Hepatocyte (in vitro differentiated cells): Measurements from ENCODE around the gene MAST4. TPM values are rescaled to one million over a fixed set of nuclear protein-coding genes. Genes with fewer than 3 reads are reported as not detected.

Experiments used
- DNase-seq: peaks from one replicate; pipeline ENCODE4 v3.0.0-alpha.2; 2016; ENCODE audit warnings: low spot score
- H2AFZ ChIP-seq: fragments of 200-600 bp; sonication (generic); 2 replicates; pipeline ENCODE4 v1.6.0; 2016; ENCODE audit warnings: antibody characterized with exemption, mild to moderate bottlenecking
- H3K27ac ChIP-seq: fragments of 200-600 bp; sonication (generic); 2 replicates; pipeline ENCODE4 v1.5.1; 2016; ENCODE audit warnings: mild to moderate bottlenecking
- H3K27me3 ChIP-seq: fragments of 200-600 bp; sonication (generic); 2 replicates; pipeline ENCODE4 v1.6.1; 2016
- H3K36me3 ChIP-seq: fragments of 200-600 bp; sonication (generic); replicated peaks from 2 replicates; pipeline ENCODE4 v1.5.1; 2016; ENCODE audit warnings: low read depth; ENCODE audit not compliant: insufficient read depth
- H3K4me1 ChIP-seq: fragments of 200-600 bp; sonication (generic); 2 replicates; pipeline ENCODE4 v1.5.1; 2016; ENCODE audit warnings: mild to moderate bottlenecking, moderate library complexity; ENCODE audit not compliant: insufficient read depth
- H3K4me2 ChIP-seq: fragments of 200-600 bp; sonication (generic); 2 replicates; pipeline ENCODE4 v1.6.0; 2016
- H3K4me3 ChIP-seq: fragments of 200-600 bp; sonication (generic); 2 replicates; pipeline ENCODE4 v1.5.1; 2016; ENCODE audit warnings: mild to moderate bottlenecking
- H3K79me2 ChIP-seq: fragments of 200-600 bp; sonication (generic); 2 replicates; pipeline ENCODE4 v1.6.0; 2017; ENCODE audit warnings: mild to moderate bottlenecking
- H3K9me2 ChIP-seq: fragments of 200-600 bp; sonication (generic); replicated peaks from 2 replicates; pipeline ENCODE4 v1.6.0; 2017; ENCODE audit warnings: mild to moderate bottlenecking; ENCODE audit not compliant: insufficient read depth
- H3K9me3 ChIP-seq: fragments of 200-600 bp; sonication (generic); 2 replicates; pipeline ENCODE4 v1.5.1; 2016; ENCODE audit warnings: low read depth, mild to moderate bottlenecking
- H4K20me1 ChIP-seq: fragments of 200-600 bp; sonication (generic); 2 replicates; pipeline ENCODE4 v1.6.0; 2016; ENCODE audit warnings: mild to moderate bottlenecking; ENCODE audit not compliant: insufficient read depth, poor library complexity, severe bottlenecking
- CTCF ChIP-seq: fragments of 200-600 bp; sonication (generic); IDR thresholded peaks from 2 replicates; pipeline ENCODE4 v1.5.1; 2016; ENCODE audit warnings: antibody characterized with exemption, mild to moderate bottlenecking; ENCODE audit not compliant: poor library complexity
- EZH2 ChIP-seq: fragments of 200-600 bp; sonication (generic); IDR thresholded peaks from 2 replicates; pipeline ENCODE4 v1.6.1; 2016; ENCODE audit warnings: antibody characterized with exemption, mild to moderate bottlenecking, borderline replicate concordance
- EZH2phosphoT487 ChIP-seq: fragments of 200-600 bp; sonication (generic); IDR thresholded peaks from one replicate; pipeline ENCODE4 v1.6.1; 2018; ENCODE audit warnings: antibody characterized with exemption, mild to moderate bottlenecking, low read depth, moderate library complexity; ENCODE audit not compliant: unreplicated experiment, severe bottlenecking
- WGBS: methylation state at CpG from one replicate; pipeline ENCODE4 v1.1.6; 2016; ENCODE audit warnings: low lambda C conversion rate; ENCODE audit errors: missing lambda C conversion rate; 5-methylcytosine and 5-hydroxymethylcytosine counted together
- polyA plus RNA-seq: library from polyadenylated mRNA; unstranded; fragments of >200 nt; fragmentation: Nextera tagmentation; extraction: Ambion mirVana; gene quantifications from 2 replicates; pipeline ENCODE4 v1.2.1, GENCODE V29; 2016
- total RNA-seq: library from RNA; depleted of rRNA; stranded (reverse); fragments of >200 nt; gene quantifications from 2 replicates; pipeline ENCODE4 v1.2.3, GENCODE V29; 2014

Gene MAST4
- total and polyA plus RNA-seq, 2 experiments from 2014 or later: 11.7 to 13.2 TPM

- TF ChIP-seq CTCF: no peak
- no peak for TF ChIP-seq EZH2
- TF ChIP-seq EZH2phosphoT487: no peak
- Histone ChIP-seq H3K79me2 (no peaks in the 10 kb centered on the region), H3K9me2 (no peaks in the 10 kb centered on the region), H3K27ac (no peak overlapping the region), H3K4me1 (no peaks in the 10 kb centered on the region), H2AFZ (no peak overlapping the region), H4K20me1 (no peaks in the 10 kb centered on the region), H3K4me3 (no peak overlapping the region), H3K9me3 (no peaks in the 10 kb centered on the region), H3K36me3 (no peaks in the 10 kb centered on the region), H3K4me2 (no peak overlapping the region), H3K27me3 (no peaks in the 10 kb centered on the region)
- 71% methylated on average over 1 of the region's 1 CpG for WGBS
- no peak for DNase-seq
Measured at GRCh38 chr5:66929281-66929680, 333.1 kb downstream of the MAST4 start.

GRCh38 chr5:66929995-66930394, 333.8 kb downstream of the MAST4 start:
- no peaks in the 10 kb centered on the region for H3K4me1 ChIP-seq
- no peak overlapping the region for H3K4me2 ChIP-seq
- no peak for DNase-seq
- no peak overlapping the region for H2AFZ ChIP-seq
- WGBS: 89% methylated on average over 2 of the region's 2 CpGs
- H3K4me3 ChIP-seq: no peak overlapping the region
- no peaks in the 10 kb centered on the region for H3K36me3 ChIP-seq
- H3K79me2 ChIP-seq: no peaks in the 10 kb centered on the region
- no peaks in the 10 kb centered on the region for H3K9me3 ChIP-seq
- no peak overlapping the region for H3K27ac ChIP-seq
- TF ChIP-seq EZH2phosphoT487 (no peak), EZH2 (no peak), CTCF (no peak)
- no peaks in the 10 kb centered on the region for H3K27me3 ChIP-seq
- H3K9me2 ChIP-seq: no peaks in the 10 kb centered on the region
- no peaks in the 10 kb centered on the region for H4K20me1 ChIP-seq

- no peak for DNase-seq
- Histone ChIP-seq H3K9me2 (no peaks in the 10 kb centered on the region), H2AFZ (no peak overlapping the region), H3K27ac (no peak overlapping the region), H3K36me3 (no peaks in the 10 kb centered on the region), H3K9me3 (no peaks in the 10 kb centered on the region), H3K4me1 (no peaks in the 10 kb centered on the region), H3K79me2 (no peaks in the 10 kb centered on the region), H4K20me1 (no peaks in the 10 kb centered on the region), H3K4me2 (no peak overlapping the region), H3K4me3 (no peak overlapping the region), H3K27me3 (no peaks in the 10 kb centered on the region)
- 69% methylated on average over 5 of the region's 5 CpGs for WGBS
- TF ChIP-seq CTCF (no peak), EZH2phosphoT487 (no peak), EZH2 (no peak)
Measured at GRCh38 chr5:66931651-66932050, 335.5 kb downstream of the MAST4 start.

GRCh38 chr5:66932457-66932856, 336.3 kb downstream of the MAST4 start:
- Histone ChIP-seq H3K79me2 (no peaks in the 10 kb centered on the region), H3K9me2 (no peaks in the 10 kb centered on the region), H3K27me3 (no peaks in the 10 kb centered on the region), H3K9me3 (no peaks in the 10 kb centered on the region), H3K27ac (no peak overlapping the region), H3K4me3 (no peak overlapping the region), H4K20me1 (no peaks in the 10 kb centered on the region), H3K4me1 (no peaks in the 10 kb centered on the region), H3K4me2 (no peak overlapping the region), H2AFZ (no peak overlapping the region), H3K36me3 (no peaks in the 10 kb centered on the region)
- no peak for DNase-seq
- 88% methylated on average over 3 of the region's 3 CpGs for WGBS
- TF ChIP-seq CTCF: no peak
- no peak for TF ChIP-seq EZH2
